PC-9 (cell line): Measurements from ENCODE around the gene DYSF. TPM values are rescaled to one million over a fixed set of nuclear protein-coding genes. Genes with fewer than 3 reads are reported as not detected.

Experiments used
- BruUV-seq: library from RNA; stranded (reverse); fragments of 400-500 nt; replicated peaks from 2 replicates; lab custom pipeline; 2021; lab: Mats Ljungman, UMichigan
- CTCF ChIA-PET: fragments of 300-600 bp; sonication (Branson Sonifier 250); formaldehyde crosslinking; loops from one replicate; lab custom pipeline; 2022; ENCODE audit warnings: antibody characterized with exemption; lab: Charles Lee
- POLR2A ChIA-PET: fragments of 300-600 bp; sonication (Branson Sonifier 250); formaldehyde crosslinking; loops from one replicate; lab custom pipeline; 2022; ENCODE audit warnings: antibody characterized with exemption; ENCODE audit not compliant: unreplicated experiment; lab: Charles Lee
- DNase-seq, 2 experiments: peaks; one replicate each; pipeline versions ENCODE4 v3.0.0 to v3.0.0-alpha.2; 2015 to 2022; ENCODE audit warnings: mixed read lengths in 1 of 2
- H2AFZ ChIP-seq: fragments of 200-600 bp; sonication (generic); 2 replicates; pipeline ENCODE4 v1.8.1; 2017; ENCODE audit warnings: antibody characterized with exemption
- H3F3A ChIP-seq: fragments of 200-600 bp; sonication (generic); 2 replicates; pipeline ENCODE4 v1.8.1; 2017; ENCODE audit warnings: antibody characterized with exemption, mild to moderate bottlenecking, low read depth; ENCODE audit not compliant: insufficient read depth
- H3K27ac ChIP-seq: fragments of 200-600 bp; sonication (generic); 2 replicates; pipeline ENCODE4 v1.6.1; 2016; ENCODE audit warnings: mixed run types
- H3K27me3 ChIP-seq: fragments of 200-600 bp; sonication (generic); 2 replicates; pipeline ENCODE4 v1.6.1; 2016; ENCODE audit warnings: low read depth, mixed run types; ENCODE audit not compliant: insufficient read depth
- H3K36me3 ChIP-seq: fragments of 200-600 bp; sonication (generic); 2 replicates; pipeline ENCODE4 v1.6.1; 2016; ENCODE audit warnings: low read depth, mixed run types
- H3K4me1 ChIP-seq: fragments of 200-600 bp; sonication (generic); replicated peaks from 2 replicates; pipeline ENCODE4 v1.6.1; 2016; ENCODE audit warnings: mixed run types; ENCODE audit not compliant: insufficient read depth
- H3K4me2 ChIP-seq: fragments of 200-600 bp; sonication (generic); 2 replicates; pipeline ENCODE4 v1.6.1; 2017; ENCODE audit warnings: mixed run types
- H3K4me3 ChIP-seq: fragments of 200-600 bp; sonication (generic); 2 replicates; pipeline ENCODE4 v1.6.1; 2016; ENCODE audit warnings: mixed run types
- H3K79me2 ChIP-seq: fragments of 200-600 bp; sonication (generic); 2 replicates; pipeline ENCODE4 v1.6.1; 2017; ENCODE audit warnings: low read depth, mixed run types
- H3K9me2 ChIP-seq: fragments of 200-600 bp; sonication (generic); 2 replicates; pipeline ENCODE4 v1.8.1; 2017; ENCODE audit warnings: mild to moderate bottlenecking; ENCODE audit not compliant: insufficient read depth
- H3K9me3 ChIP-seq: fragments of 200-600 bp; sonication (generic); 2 replicates; pipeline ENCODE4 v1.8.1; 2016; ENCODE audit warnings: low read depth; ENCODE audit not compliant: insufficient read depth
- H4K20me1 ChIP-seq: fragments of 200-600 bp; sonication (generic); 2 replicates; pipeline ENCODE4 v1.8.1; 2017; ENCODE audit not compliant: insufficient read depth
- CTCF ChIP-seq: fragments of 200-600 bp; sonication (generic); conservative IDR thresholded peaks from 2 replicates; pipeline ENCODE4 v1.6.1; 2017; ENCODE audit warnings: mixed run types, antibody characterized with exemption, mild to moderate bottlenecking, moderate library complexity
- EZH2 ChIP-seq: fragments of 200-600 bp; sonication (generic); IDR thresholded peaks from 2 replicates; pipeline ENCODE4 v1.8.0; 2017; ENCODE audit warnings: antibody characterized with exemption, low read depth
- intact Hi-C: fragments of 100-400 bp; cut with micrococcal nuclease; formaldehyde crosslinking; loops from one replicate; pipeline ENCODE4 v1.10.0; 2022; ENCODE audit not compliant: unreplicated experiment
- total RNA-seq: library from RNA; stranded (reverse); gene quantifications from 2 replicates; pipeline ENCODE4 v1.2.3, GENCODE V29; 2021

DYSF gene
- total RNA-seq, 1 experiment from 2014 or later, result 12.2 TPM

- Histone ChIP-seq H3K9me2 (no peaks in the 10 kb centered on the region), H3K27ac (no peak overlapping the region), H3K4me3 (no peak overlapping the region), H3K27me3 (no peaks in the 10 kb centered on the region), H3K9me3 (0 out of 2 replicates have a peak, but pooled peaks cover 3% of the 10 kb centered on the region), H4K20me1 (no peaks in the 10 kb centered on the region), H3K4me2 (no peak overlapping the region), H2AFZ (no peak overlapping the region), H3K79me2 (no peaks in the 10 kb centered on the region), H3K4me1 (peaks cover 33% of the 10 kb centered on the region), H3K36me3 (no peaks in the 10 kb centered on the region), H3F3A (peaks cover 23% of the 10 kb centered on the region)
- intact Hi-C loops, result no loop called here
- TF ChIP-seq CTCF (no peak), EZH2 (no peak)
- no peak for DNase-seq
- ChIA-PET CTCF (no interaction called here), POLR2A (no interaction called here)
- no TSS peak for BruUV-seq
These were observed 42.9 kb downstream of the DYSF start for GRCh38 chr2:71496156-71496770.

- Histone ChIP-seq H3K4me2 (peak overlapping the region; percentile 63), H4K20me1 (no peaks in the 10 kb centered on the region), H2AFZ (peak overlapping the region; percentile 50), H3K4me1 (peaks cover 34% of the 10 kb centered on the region), H3K36me3 (no peaks in the 10 kb centered on the region), H3K79me2 (no peaks in the 10 kb centered on the region), H3K9me2 (no peaks in the 10 kb centered on the region), H3K27me3 (no peaks in the 10 kb centered on the region), H3F3A (peaks cover 23% of the 10 kb centered on the region), H3K27ac (peak overlapping the region; percentile 80), H3K4me3 (peak overlapping the region; percentile 19; the same call in 1 of the 2 replicates), H3K9me3 (no peaks in the 10 kb centered on the region)
- TF ChIP-seq EZH2 (no peak), CTCF (no peak)
- no TSS peak for BruUV-seq
- intact Hi-C loops, result loop anchor here (2.0 kb wide), 1 partner anchor 45 kb away; the partner anchor contains the start of gene DYSF
- POLR2A ChIA-PET, result interaction anchor here (0.6 to 0.8 kb wide), 2 partner anchors 21 to 272 kb away, joined by 5 to 8 read pairs; no protein-coding TSS in a partner anchor
- peak; percentile 78 to 98 for DNase-seq
- CTCF ChIA-PET, result no interaction called here
These were observed 44.9 kb downstream of the DYSF start for GRCh38 chr2:71498261-71498701.

GRCh38 chr2:71499691-71500090 is 46.3 kb downstream of the DYSF start:
- Histone ChIP-seq H3K36me3 (no peaks in the 10 kb centered on the region), H3K27me3 (no peaks in the 10 kb centered on the region), H4K20me1 (no peaks in the 10 kb centered on the region), H3K4me1 (peaks cover 40% of the 10 kb centered on the region), H3K79me2 (no peaks in the 10 kb centered on the region), H3K27ac (peak overlapping the region; percentile 80), H3K9me3 (no peaks in the 10 kb centered on the region), H3K9me2 (no peaks in the 10 kb centered on the region), H3K4me2 (no peak overlapping the region), H2AFZ (no peak overlapping the region), H3K4me3 (no peak overlapping the region), H3F3A (peaks cover 23% of the 10 kb centered on the region)
- POLR2A ChIA-PET, result no interaction called here
- no peak for DNase-seq
- intact Hi-C loops, result loop anchor here (2.0 kb wide), 1 partner anchor 47 kb away; the partner anchor contains the start of gene DYSF
- TF ChIP-seq EZH2 (no peak), CTCF (no peak)
- CTCF ChIA-PET, result interaction anchor here (0.6 kb wide), 1 partner anchor 39 kb away, joined by 5 read pairs; no protein-coding TSS in a partner anchor
- BruUV-seq, result no TSS peak
